Umbilical cord (tissue), 2 donors: ENCODE data around the gene KLHL26. TPM values are rescaled to one million over a fixed set of nuclear protein-coding genes. Genes with fewer than 3 reads are reported as not detected.

Experiments
- DNase-seq: peaks from one replicate; pipeline ENCODE4 v3.0.0-alpha.2; 2015; ENCODE audit warnings: low spot score
- total RNA-seq: library from RNA; depleted of rRNA; stranded (reverse); fragments of >200 nt; gene quantifications from one replicate; pipeline ENCODE4 v1.2.3, GENCODE V29; 2014; ENCODE audit warnings: low replicate concordance; ENCODE audit not compliant: insufficient read depth

Gene KLHL26
- total RNA-seq, 1 donor from 2014 or later: 4.6 TPM

DNA sequence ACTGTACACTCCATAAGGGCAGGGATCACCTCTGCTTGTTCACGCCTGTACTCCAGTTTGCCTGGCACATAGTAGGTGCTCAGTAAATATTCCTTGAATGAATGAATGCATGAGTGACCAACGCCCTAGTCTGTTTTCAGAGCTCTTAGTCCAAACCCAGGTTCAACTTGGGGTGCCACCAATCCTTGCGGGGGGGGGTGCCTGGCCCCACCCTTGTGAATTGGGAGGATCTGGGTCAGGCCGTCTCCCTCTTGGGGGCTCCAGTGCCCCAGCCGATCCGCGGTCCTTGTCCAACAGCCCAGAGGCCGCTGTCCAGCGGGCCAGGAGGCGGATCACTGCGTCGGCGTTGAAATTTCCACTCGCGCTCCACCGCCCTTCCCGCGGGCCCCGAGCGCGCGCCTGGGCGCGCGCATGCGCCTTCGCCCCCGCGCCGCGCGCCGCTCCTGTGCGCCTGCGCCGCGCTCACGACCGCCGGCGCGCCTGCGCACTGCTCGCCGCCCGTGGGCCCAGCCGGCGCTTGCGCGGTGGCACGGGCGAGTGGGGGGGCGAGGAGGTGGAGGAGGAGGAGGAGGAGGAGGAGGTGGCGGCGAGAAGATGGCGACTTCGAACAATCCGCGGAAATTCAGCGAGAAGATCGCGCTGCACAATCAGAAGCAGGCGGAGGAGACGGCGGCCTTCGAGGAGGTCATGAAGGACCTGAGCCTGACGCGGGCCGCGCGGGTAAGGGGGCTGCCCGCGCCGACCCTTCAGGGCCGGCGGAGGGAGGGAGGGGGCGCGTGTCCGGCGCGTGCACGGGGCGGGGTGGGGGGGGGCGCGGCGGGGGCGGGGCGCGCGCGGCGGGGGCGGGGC is 46.5 kb downstream of the KLHL26 start, which contains the start of gene CRTC1:
Gene CRTC1, plus strand, starts transcription at position 572 of the 849 bp plus-strand sequence. Its CDS starts 23 bp downstream, at position 595.
- peak; percentile 92 for DNase-seq

DNA sequence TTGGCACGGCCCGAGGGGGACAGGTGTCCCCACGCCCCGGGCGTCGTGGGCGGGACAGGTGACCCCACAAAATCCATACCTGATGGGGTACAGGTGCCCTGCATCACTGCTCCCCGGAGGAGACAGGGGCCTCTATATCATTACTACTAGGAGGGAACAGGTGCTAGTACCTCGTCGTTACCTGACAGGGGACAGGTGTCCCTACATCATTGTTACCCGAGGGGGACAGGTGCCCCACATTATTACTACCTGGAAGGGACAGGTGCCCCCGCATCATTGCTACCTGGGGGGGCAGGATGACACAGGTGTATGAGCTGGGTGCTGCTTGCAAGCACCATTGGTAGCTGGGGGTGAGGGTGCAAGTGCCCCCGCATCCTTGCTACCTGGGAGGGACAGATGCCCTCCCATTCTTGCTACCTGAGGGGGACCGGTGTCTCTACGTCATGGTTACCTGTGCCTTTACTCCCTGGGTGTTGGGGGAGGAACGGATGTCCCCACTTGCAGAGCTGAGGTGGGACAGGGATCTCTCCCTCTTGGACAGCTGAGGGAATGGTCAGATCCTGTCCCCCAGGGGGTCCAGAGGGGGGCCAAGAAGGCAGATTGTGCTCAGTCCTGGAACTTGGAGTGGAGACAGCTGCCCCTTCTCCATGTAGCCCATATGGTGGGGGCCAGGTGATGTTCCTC is 47.3 kb downstream of the KLHL26 start:
- no peak for DNase-seq

GRCh38 chr19:18684642-18684993 is 47.8 kb downstream of the KLHL26 start:
- no peak for DNase-seq

- no peak for DNase-seq
Observed at GRCh38 chr19:18685597-18686190, 48.9 kb downstream of the KLHL26 start.

GRCh38 chr19:18687740-18688465 is 51.1 kb downstream of the KLHL26 start:
- DNase-seq: no peak

- no peak for DNase-seq
Observed at GRCh38 chr19:18696023-18696422, 59.2 kb downstream of the KLHL26 start.

DNA sequence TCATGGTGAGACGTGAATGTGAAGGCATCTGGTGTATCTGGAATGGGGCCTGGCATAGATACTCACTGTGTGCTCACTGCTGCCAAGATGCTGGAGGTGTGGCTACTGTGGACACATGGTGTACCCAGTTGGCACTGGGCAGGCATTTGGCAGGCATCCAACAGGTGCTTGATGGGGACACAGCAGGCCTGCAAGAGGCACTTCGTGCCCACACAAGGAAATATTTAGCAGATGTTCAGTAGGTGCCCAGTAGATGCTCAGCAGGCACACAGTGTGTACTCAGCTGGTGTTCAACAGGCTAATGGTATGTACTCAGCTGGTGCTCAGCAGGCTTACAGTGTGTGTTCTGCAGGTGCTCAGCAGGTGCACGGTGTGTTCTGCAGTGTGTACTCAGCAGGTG is 60.9 kb downstream of the KLHL26 start:
- DNase-seq: no peak

DNA sequence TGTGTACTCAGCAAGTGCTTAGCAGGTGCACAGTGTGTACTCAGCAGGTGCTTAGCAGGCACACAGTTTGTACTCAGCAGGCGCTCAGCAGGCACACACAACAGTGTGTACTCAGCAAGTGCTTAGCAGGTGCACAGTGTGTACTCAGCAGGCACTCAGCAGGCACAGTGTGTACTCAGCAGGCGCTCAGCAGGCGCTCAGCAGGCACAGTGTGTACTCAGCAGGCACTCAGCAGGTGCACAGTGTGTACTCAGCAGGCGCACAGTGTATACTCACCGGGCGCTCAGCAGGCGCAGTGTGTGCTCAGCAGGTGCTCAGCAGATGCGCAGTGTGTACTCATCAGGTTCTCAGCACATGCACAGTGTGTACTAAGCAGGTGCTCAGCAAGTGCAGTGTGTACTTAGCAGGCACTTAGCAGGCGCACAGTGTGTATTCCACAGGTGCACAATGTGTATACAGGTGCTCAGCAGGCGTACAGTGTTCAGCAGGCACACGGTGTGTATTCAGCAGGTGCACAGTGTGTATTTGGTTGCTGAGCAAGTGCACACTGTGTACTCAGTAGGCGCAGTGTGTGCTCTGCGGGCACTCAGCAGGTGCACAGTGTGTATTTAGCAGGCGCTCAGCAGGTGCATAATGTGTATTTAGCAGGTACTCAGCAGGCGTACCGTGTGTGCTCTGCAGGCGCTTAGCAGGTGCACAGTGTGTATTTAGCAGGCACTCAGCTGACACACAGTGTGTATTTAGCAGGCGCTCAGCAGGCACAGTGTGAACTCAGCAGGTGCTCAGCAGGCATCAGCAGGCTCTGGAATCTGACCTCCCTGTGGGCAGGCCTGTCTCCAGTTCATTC is 61.7 kb downstream of the KLHL26 start:
- no peak for DNase-seq

GRCh38 chr19:18699403-18700054 is 62.7 kb downstream of the KLHL26 start:
- DNase-seq: no peak

GRCh38 chr19:18700501-18701249 is 63.8 kb downstream of the KLHL26 start:
- DNase-seq: peak; percentile 75

DNA sequence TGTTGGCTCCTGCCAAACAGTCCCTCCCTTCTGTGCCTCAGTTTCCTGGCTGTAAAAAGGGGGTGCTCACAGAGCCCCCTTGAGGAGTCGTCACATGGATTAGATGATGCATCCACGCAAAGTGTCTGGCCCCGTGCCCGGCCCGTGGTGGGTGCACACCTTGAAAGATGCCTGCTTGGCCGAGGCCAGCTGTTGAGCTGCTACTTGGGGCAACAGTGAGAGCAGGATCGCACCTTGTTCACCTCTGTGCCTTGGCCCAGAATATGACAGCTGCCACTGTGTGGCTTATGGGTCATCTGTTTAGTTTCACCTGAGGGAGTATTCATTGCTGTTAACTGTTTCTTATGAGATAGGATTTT is 64.4 kb downstream of the KLHL26 start:
- no peak for DNase-seq

- no peak for DNase-seq
Observed at GRCh38 chr19:18704054-18704453, 67.2 kb downstream of the KLHL26 start.

- peak; percentile 66 for DNase-seq
Observed at GRCh38 chr19:18704971-18705370, 68.1 kb downstream of the KLHL26 start.

DNA sequence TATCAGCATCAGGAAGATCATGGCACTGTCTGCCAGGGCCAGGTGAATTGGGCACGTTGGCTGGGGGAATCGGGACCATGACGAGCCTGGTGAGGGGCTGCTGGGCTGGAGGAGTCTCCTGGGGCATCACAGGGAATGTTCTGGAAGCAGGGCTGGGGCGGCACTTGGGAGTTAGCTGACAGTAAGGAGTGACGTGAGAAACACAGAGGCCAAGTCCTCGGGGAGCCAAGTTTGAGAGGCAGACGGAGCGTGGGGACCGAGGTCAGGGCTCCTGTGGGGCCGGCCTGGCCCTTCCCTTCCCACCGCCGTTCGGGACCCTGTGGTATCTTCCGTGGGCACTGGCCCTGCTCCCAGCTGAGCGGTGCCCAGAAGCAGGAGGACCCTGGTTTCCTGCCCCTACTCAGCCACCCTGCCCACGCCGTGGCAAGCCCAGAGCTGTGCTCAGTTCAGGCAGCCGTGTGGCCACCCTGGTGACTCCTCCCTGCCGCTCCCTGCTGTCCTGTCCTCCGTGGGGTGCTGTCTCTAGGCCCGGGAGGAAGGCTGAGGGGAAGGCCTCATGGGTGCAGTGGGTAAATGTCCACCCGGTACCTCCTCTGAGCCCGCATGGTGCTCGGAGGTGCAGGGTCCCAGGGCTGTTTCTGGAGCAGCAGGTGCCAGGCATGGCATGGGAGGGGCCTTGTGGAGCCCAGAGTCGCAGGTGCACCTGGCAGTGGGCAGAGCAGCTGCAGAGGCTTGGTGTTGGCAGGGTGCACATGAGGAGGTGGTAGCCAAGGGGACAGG is 71.8 kb downstream of the KLHL26 start:
- no peak for DNase-seq

GRCh38 chr19:18709546-18709945 is 72.7 kb downstream of the KLHL26 start:
- DNase-seq: no peak

DNA sequence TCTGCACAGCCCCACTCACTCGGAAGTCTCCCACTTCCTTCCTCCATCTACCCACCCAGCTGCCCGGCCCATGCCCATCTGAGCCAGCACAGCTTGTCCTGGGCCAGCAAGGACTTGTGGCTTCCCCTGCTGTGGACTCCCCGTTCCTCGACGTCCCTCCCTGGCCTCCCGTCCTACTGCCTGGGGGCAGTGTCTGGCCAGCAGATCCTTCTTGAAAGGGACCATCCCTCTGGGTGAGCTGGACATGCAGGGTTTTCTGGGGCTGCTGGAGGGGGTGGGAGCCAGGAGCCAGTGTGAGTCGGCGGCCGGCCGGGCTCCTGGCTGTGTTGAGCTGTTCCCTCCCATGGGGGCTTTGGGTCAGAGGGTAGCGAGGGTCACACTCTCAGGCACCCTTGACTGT is 73.4 kb downstream of the KLHL26 start:
- DNase-seq: no peak

DNA sequence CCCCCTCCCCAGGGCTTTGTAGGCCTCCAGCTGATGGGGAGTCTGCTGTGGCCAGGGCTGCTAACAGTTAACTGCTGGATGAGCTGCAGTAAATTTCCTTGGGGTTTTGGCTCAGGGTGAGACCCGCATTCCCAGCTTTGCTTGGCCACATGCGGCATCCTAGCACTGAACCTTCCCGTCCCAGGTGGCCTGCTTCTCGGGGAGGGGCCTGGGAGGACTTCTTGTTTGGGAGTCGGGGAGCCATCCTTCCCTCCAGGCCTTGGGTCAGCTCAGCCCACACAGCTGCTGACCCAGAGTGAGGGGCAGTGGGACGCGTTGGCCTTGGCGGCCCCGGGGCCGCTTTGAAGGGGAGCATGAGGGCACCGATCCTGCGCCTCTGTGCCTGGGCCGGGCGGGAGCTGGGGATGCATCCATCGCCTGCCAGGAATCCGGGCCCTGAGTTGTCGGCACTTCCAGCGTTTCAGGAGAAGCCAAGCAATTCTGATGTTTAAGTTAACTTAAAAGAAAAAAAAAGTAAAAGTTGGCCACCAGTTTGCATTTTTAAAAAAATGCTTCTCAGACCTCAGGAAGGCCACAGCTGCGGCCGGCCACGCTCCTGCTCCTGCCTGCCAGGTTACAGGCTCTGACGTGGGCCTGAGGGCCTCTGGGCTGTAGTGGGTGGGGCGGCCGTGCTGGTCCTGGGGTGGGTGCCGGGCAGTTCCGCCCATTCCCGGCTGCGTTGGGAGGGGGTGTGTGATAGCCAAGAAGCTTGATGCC is 74.3 kb downstream of the KLHL26 start:
- peak; percentile 60 for DNase-seq

- no peak for DNase-seq
Observed at GRCh38 chr19:18711893-18712292, 75.1 kb downstream of the KLHL26 start.
